GM06990 (cell line): ENCODE measurements around the gene MNT.

Experiments
- DNase-seq: peaks from one replicate; pipeline ENCODE4 v3.0.0-alpha.2; 2011; ENCODE audit not compliant: insufficient read length; ENCODE audit errors: extremely low read depth
- H3K27me3 ChIP-seq: replicated peaks from 2 replicates; pipeline ENCODE4 v1.6.0; 2011; ENCODE audit warnings: low read length; ENCODE audit not compliant: control insufficient read depth, insufficient read depth
- H3K36me3 ChIP-seq: 2 replicates; pipeline ENCODE4 v1.5.1; 2011; ENCODE audit warnings: low read length; ENCODE audit not compliant: control insufficient read depth, insufficient read depth
- H3K4me3 ChIP-seq: replicated peaks from 2 replicates; pipeline ENCODE4 v1.5.1; 2011; ENCODE audit warnings: low read depth, mild to moderate bottlenecking, control low read depth, low read length
- CTCF ChIP-seq: IDR thresholded peaks from 2 replicates; pipeline ENCODE4 v1.5.1; 2011; ENCODE audit warnings: low read length, control low read depth, mild to moderate bottlenecking, inconsistent platforms; ENCODE audit not compliant: insufficient read depth, poor library complexity, severe bottlenecking

MNT gene

GRCh38 chr17:2380950-2381649, 19.8 kb downstream of the MNT start:
- TF ChIP-seq CTCF, result no peak
- DNase-seq, result no peak
- Histone ChIP-seq H3K36me3 (peaks cover 9% of the 10 kb centered on the region), H3K4me3 (no peak overlapping the region), H3K27me3 (no peaks in the 10 kb centered on the region)

GRCh38 chr17:2380226-2380922, 20.5 kb downstream of the MNT start:
- Histone ChIP-seq H3K27me3 (no peaks in the 10 kb centered on the region), H3K36me3 (peaks cover 4% of the 10 kb centered on the region), H3K4me3 (no peak overlapping the region)
- no peak for DNase-seq
- no peak for TF ChIP-seq CTCF

GRCh38 chr17:2379489-2380225, 21.2 kb downstream of the MNT start:
- no peak for TF ChIP-seq CTCF
- Histone ChIP-seq H3K36me3 (peaks cover 4% of the 10 kb centered on the region), H3K27me3 (no peaks in the 10 kb centered on the region), H3K4me3 (no peak overlapping the region)
- no peak for DNase-seq

- Histone ChIP-seq H3K4me3 (no peak overlapping the region), H3K27me3 (no peaks in the 10 kb centered on the region), H3K36me3 (peaks cover 4% of the 10 kb centered on the region)
- no peak for DNase-seq
- TF ChIP-seq CTCF, result no peak
Observed at GRCh38 chr17:2378905-2379304, 22.0 kb downstream of the MNT start.

GRCh38 chr17:2377659-2378058, 23.2 kb downstream of the MNT start:
- Histone ChIP-seq H3K36me3 (peaks cover 6% of the 10 kb centered on the region), H3K27me3 (no peaks in the 10 kb centered on the region), H3K4me3 (no peak overlapping the region)
- no peak for TF ChIP-seq CTCF
- DNase-seq, result no peak
